NCI-H1436 treated with DMSO at 0.1 percent for 48 hours (cell line): ENCODE results near the gene PET117.
"Not testable (repeated sequence)": the region's sequence is repeated elsewhere in the genome, so short reads cannot be mapped to it uniquely, and the experiment has no call there.

Experiments used
- DNase-seq: peaks from one replicate; lab custom pipeline; 2025; lab: John Stamatoyannopoulos, UW

The PET117 gene

GRCh38 chr20:18164356-18164755 is 26.7 kb downstream of the PET117 start:
- DNase-seq: no peak

GRCh38 chr20:18165553-18165952 is 27.9 kb downstream of the PET117 start:
- DNase-seq: no peak

- no peak for DNase-seq
Observed at GRCh38 chr20:18166241-18166881, 28.7 kb downstream of the PET117 start.

- no peak for DNase-seq
Observed at GRCh38 chr20:18166950-18167349, 29.3 kb downstream of the PET117 start.

- no peak for DNase-seq
Observed at GRCh38 chr20:18172379-18172778, 34.7 kb downstream of the PET117 start.

GRCh38 chr20:18174906-18175683 is 37.4 kb downstream of the PET117 start:
- no peak for DNase-seq

- DNase-seq: no peak
Observed at GRCh38 chr20:18176318-18176785, 38.7 kb downstream of the PET117 start.

GRCh38 chr20:18180366-18180765 is 42.7 kb downstream of the PET117 start:
- DNase-seq: not testable (repeated sequence)

GRCh38 chr20:18180815-18181214 is 43.2 kb downstream of the PET117 start:
- DNase-seq: no peak

GRCh38 chr20:18187020-18187419 is 49.4 kb downstream of the PET117 start:
- DNase-seq: no peak

GRCh38 chr20:18188434-18188833 is 50.8 kb downstream of the PET117 start:
- DNase-seq: no peak

- DNase-seq: no peak
Observed at GRCh38 chr20:18190338-18191233, 52.9 kb downstream of the PET117 start.

GRCh38 chr20:18191306-18191705 is 53.6 kb downstream of the PET117 start:
- no peak for DNase-seq
